Mucosa of descending colon (tissue), 3 donors: ENCODE data around the gene CLDN1. TPM values are rescaled to one million over a fixed set of nuclear protein-coding genes. Genes with fewer than 3 reads are reported as not detected.
A peak's percentile ranks its signal among the peaks of the same experiment; 100 is the strongest.

Experiments
- ATAC-seq: fragments of 200-7000 bp; cut with Tn5 transposase; one replicate; pipeline ENCODE4 v1.9.1; 2020; ENCODE audit warnings: mild to moderate bottlenecking, moderate library complexity
- DNase-seq, 3 donors: peaks; one replicate each; pipeline ENCODE4 v3.0.0-alpha.2; 2020
- H3K36me3 ChIP-seq: fragments of 200-600 bp; one replicate; pipeline ENCODE4 v1.8.0; 2021; ENCODE audit warnings: low read depth, mild to moderate bottlenecking
- H3K4me1 ChIP-seq: fragments of 200-600 bp; one replicate; pipeline ENCODE4 v1.8.0; 2021; ENCODE audit warnings: low read depth, mild to moderate bottlenecking
- H3K4me3 ChIP-seq: fragments of 200-600 bp; one replicate; pipeline ENCODE4 v1.8.0; 2021; ENCODE audit warnings: mild to moderate bottlenecking
- H3K9me3 ChIP-seq: fragments of 200-600 bp; one replicate; pipeline ENCODE4 v1.8.0; 2021; ENCODE audit warnings: mild to moderate bottlenecking
- intact Hi-C, 2 donors: fragments of 100-400 bp; cut with DNase I in 1 of 2; cut with micrococcal nuclease in 1 of 2; formaldehyde crosslinking; loops; one replicate each; pipeline versions ENCODE4 v1.11.0 to v1.11.1; 2022; cut with DNase I, micrococcal nuclease
- total RNA-seq, 3 donors: library from RNA; stranded (reverse); fragmentation: NEBNext Ultra II Directional in 2 of 3; extraction: Animal tissue kit (Norgen Biotek cat#: 25700) in 2 of 3; gene quantifications; one replicate each; pipeline versions ENCODE4 v1.2.1 to v1.2.4, GENCODE V29; 2021 to 2023
- TF ChIP-seq, protein P1 (sequence below): fragments of 200-600 bp; IDR thresholded peaks from one replicate; pipeline ENCODE4 v1.8.0; 2022; ENCODE audit warnings: antibody characterized with exemption, mild to moderate bottlenecking
- donor health status: DM: no; HTN: no; CAD: no; lungs with moderate emphysema.
- donor health status: DM: no; HTN: no; CAD: no.
- donor health status: DM: no; HTN: yes; CAD: no.

Gene CLDN1
- total RNA-seq, 3 donors from 2014 or later = 0.57 to 4.3 (median 0.78) TPM

DNA sequence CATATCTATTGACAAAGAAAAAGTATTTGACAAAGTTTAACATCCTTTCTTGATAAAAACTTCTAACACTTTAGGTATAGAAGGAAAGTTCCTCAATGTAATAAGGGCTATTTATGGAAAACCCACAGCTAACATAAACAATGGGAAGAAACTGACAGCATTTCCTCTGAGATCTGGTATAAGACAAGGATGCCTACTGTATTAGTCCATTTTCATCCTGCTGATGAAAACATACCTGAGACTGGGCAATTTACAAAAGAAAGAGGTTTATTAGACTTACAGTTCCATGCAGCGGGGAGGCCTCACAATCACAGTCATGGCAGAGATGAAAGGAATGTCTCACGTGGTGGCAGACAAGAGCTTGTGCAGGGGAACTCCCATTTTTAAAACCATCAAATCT is 17.8 kb upstream of the CLDN1 start:
- ATAC-seq = no peak
- no peaks in the 10 kb centered on the region for H3K4me1 ChIP-seq
- intact Hi-C loops = no loop called here
- H3K9me3 ChIP-seq = no peaks in the 10 kb centered on the region
- no peaks in the 10 kb centered on the region for H3K36me3 ChIP-seq
- no peak for DNase-seq
- TF ChIP-seq, protein P1, sequence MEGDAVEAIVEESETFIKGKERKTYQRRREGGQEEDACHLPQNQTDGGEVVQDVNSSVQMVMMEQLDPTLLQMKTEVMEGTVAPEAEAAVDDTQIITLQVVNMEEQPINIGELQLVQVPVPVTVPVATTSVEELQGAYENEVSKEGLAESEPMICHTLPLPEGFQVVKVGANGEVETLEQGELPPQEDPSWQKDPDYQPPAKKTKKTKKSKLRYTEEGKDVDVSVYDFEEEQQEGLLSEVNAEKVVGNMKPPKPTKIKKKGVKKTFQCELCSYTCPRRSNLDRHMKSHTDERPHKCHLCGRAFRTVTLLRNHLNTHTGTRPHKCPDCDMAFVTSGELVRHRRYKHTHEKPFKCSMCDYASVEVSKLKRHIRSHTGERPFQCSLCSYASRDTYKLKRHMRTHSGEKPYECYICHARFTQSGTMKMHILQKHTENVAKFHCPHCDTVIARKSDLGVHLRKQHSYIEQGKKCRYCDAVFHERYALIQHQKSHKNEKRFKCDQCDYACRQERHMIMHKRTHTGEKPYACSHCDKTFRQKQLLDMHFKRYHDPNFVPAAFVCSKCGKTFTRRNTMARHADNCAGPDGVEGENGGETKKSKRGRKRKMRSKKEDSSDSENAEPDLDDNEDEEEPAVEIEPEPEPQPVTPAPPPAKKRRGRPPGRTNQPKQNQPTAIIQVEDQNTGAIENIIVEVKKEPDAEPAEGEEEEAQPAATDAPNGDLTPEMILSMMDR = no peak
- H3K4me3 ChIP-seq = no peak overlapping the region

DNA sequence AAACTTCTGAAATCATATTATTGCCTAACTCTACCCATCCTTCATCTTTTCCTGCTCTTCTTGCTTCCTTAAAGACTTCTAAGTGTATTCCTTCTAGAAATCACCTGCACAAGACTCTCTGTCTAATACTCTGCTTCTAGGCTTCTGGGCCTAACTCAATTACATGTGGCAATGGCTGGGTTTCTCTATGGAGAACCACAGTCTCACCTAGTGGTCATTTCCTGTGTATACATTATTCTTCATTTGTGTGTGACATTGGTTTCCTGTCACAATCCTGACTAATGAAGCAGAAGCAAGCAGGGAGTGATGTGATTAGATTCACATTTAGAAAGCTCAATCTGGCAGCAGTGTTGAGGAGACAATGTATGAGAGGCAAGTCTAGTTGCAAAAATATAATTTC is 16.9 kb upstream of the CLDN1 start:
- H3K36me3 ChIP-seq = no peaks in the 10 kb centered on the region
- intact Hi-C loops = no loop called here

DNA sequence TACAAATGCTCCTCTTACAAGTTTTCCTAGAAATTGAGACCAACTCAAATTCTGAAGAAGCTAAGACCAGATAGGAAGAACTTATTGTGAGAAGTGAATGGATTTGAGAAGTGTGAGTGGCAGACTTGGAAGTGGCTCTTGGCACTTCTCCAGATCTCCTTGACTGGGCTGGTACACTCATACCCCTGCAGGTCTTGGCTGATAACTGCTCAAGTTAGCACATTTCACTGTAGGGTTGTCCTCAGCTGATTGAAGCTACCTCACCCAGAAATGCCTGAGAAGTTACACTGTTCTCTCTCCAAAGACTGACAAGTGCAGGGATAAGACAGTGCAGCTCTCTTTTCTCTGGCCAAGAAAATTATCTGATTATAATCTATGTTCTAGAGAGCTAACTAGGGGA is 16.5 kb upstream of the CLDN1 start:
- ATAC-seq (no peak), DNase-seq (no peak)
- TF ChIP-seq, protein P1 = no peak
- H3K4me3 ChIP-seq = no peak overlapping the region
- H3K4me1 ChIP-seq = no peaks in the 10 kb centered on the region
- no peaks in the 10 kb centered on the region for H3K36me3 ChIP-seq
- no peaks in the 10 kb centered on the region for H3K9me3 ChIP-seq
- intact Hi-C loops = no loop called here

More for the DNA sequence above, 16.9 kb upstream of the CLDN1 start:
- DNase-seq (no peak), ATAC-seq (peak; percentile 51)
- Histone ChIP-seq H3K4me3 (no peak overlapping the region), H3K9me3 (no peaks in the 10 kb centered on the region), H3K4me1 (no peaks in the 10 kb centered on the region)
- TF ChIP-seq, protein P1 = no peak

DNA sequence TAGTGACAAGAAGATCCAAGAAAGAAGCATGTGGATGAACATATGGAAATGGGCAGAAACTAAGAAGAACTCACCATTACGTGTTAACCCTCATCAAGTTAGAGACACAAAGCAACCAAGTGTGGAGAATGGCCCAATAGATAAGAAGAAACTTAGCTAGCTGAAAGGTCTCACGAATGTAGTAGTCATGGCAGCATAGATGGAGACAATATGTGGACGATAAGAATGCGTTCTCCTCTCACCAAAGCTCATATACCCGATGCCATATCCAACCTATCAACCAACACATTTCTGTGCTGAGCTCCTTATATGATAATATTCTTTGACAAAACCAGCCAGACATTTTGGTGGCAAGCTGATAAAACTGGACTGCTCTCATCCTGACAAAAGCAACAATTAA is 15.1 kb upstream of the CLDN1 start:
- DNase-seq (no peak), ATAC-seq (no peak)
- TF ChIP-seq, protein P1 = no peak
- Histone ChIP-seq H3K4me3 (no peak overlapping the region), H3K4me1 (no peaks in the 10 kb centered on the region), H3K9me3 (no peaks in the 10 kb centered on the region), H3K36me3 (no peaks in the 10 kb centered on the region)
- intact Hi-C loops = no loop called here

DNA sequence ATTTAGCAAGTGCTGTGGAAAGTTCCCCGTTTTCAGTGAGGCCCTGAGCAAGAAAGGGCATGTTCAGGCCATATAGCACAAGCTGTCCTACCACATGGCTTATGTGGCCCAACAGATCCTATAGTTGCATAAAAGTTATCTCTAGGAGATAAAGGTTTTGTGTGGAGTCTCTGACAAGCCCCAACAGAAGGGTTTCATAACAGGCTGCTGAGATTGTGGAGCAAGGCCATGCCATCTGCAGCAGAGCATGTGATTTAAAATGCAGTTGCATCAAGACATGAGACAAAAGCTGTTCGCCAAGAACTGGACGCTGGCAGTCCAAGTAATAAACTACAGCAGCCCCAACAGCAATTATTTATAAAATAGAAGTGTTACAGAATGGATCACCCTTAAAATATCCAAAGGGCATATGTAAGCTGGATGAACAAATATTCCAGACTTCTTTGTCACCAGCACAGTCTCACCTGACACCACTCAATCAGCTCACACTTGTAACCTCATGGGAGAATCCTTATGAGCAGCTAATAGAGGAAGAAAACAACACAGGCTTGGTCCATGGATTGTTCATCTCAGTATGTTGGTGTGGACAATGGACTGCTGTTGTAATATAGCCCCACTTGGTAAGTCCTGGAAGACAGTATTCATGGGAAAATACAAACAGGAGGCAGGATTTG is 14.4 kb upstream of the CLDN1 start:
- TF ChIP-seq, protein P1 = no peak
- ATAC-seq = no peak
- Histone ChIP-seq H3K4me3 (no peak overlapping the region), H3K4me1 (no peaks in the 10 kb centered on the region), H3K36me3 (no peaks in the 10 kb centered on the region), H3K9me3 (no peaks in the 10 kb centered on the region)
- intact Hi-C loops = no loop called here
- no peak for DNase-seq

DNA sequence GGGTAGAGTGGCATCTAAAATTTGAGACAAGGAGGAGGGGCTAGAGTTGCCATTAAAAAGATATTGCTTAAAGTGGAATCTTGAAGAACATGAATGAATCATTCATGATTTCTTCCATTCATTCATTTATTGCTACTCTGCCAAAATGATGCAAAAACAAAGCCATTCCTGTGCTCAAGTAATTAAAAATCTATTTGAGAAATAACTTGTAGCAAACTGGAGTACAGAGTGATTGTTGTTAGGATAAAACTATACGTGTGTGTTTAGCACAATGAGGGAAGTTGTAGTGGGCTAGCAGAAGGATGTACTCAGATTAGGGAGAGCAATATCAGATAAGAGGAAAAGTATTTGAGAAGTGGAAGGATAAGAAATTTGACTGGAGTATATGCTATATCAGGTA is 11.7 kb upstream of the CLDN1 start:
- intact Hi-C loops = no loop called here
- no peak for ATAC-seq
- Histone ChIP-seq H3K36me3 (no peaks in the 10 kb centered on the region), H3K9me3 (no peaks in the 10 kb centered on the region), H3K4me1 (no peaks in the 10 kb centered on the region), H3K4me3 (no peak overlapping the region)
- no peak for DNase-seq
- TF ChIP-seq, protein P1 = no peak
